ENCODE results near the gene POLE.
A peak's percentile ranks its signal among the peaks of the same experiment; 100 is the strongest.

The POLE gene

GRCh38 chr12:132675757-132676432, 11.2 kb downstream of the POLE start:
- DNase-seq (ENCODE audit: low spot score) = no peak
- Mint-ChIP-seq H3K27ac (no peak overlapping the region), H3K27me3 (ENCODE audit: low read depth) (no peaks in the 10 kb centered on the region), H3K4me1 (ENCODE audit: low read depth) (peaks cover 8% of the 10 kb centered on the region), H3K9me3 (no peaks in the 10 kb centered on the region), H3K36me3 (ENCODE audit: low read depth) (peaks cover 62% of the 10 kb centered on the region), H3K4me3 (no peak overlapping the region)

- Mint-ChIP-seq H3K27ac (no peak overlapping the region), H3K4me1 (ENCODE audit: low read depth) (peaks cover 4% of the 10 kb centered on the region), H3K4me3 (no peak overlapping the region), H3K9me3 (no peaks in the 10 kb centered on the region), H3K27me3 (ENCODE audit: low read depth) (no peaks in the 10 kb centered on the region), H3K36me3 (ENCODE audit: low read depth) (peaks cover 62% of the 10 kb centered on the region)
- no peak for DNase-seq (ENCODE audit: low spot score)
Observed at GRCh38 chr12:132674561-132674960, 12.6 kb downstream of the POLE start.

GRCh38 chr12:132673288-132674179, 13.6 kb downstream of the POLE start:
- H3K4me3 Mint-ChIP-seq = no peak overlapping the region
- DNase-seq (ENCODE audit: low spot score) = no peak
- no peaks in the 10 kb centered on the region for H3K27me3 Mint-ChIP-seq (ENCODE audit: low read depth)
- no peak overlapping the region for H3K27ac Mint-ChIP-seq
- H3K9me3 Mint-ChIP-seq = no peaks in the 10 kb centered on the region
- peaks cover 4% of the 10 kb centered on the region for H3K4me1 Mint-ChIP-seq (ENCODE audit: low read depth)
- peaks cover 65% of the 10 kb centered on the region for H3K36me3 Mint-ChIP-seq (ENCODE audit: low read depth)

- H3K4me1 Mint-ChIP-seq (ENCODE audit: low read depth) = peaks cover 4% of the 10 kb centered on the region
- H3K27ac Mint-ChIP-seq = no peak overlapping the region
- H3K4me3 Mint-ChIP-seq = no peak overlapping the region
- H3K9me3 Mint-ChIP-seq = no peaks in the 10 kb centered on the region
- H3K27me3 Mint-ChIP-seq (ENCODE audit: low read depth) = no peaks in the 10 kb centered on the region
- H3K36me3 Mint-ChIP-seq (ENCODE audit: low read depth) = peaks cover 63% of the 10 kb centered on the region
- no peak for DNase-seq (ENCODE audit: low spot score)
Observed at GRCh38 chr12:132672678-132673077, 14.5 kb downstream of the POLE start.

GRCh38 chr12:132672116-132672515, 15.0 kb downstream of the POLE start:
- no peaks in the 10 kb centered on the region for H3K9me3 Mint-ChIP-seq
- no peak overlapping the region for H3K4me3 Mint-ChIP-seq
- H3K27ac Mint-ChIP-seq = peak overlapping the region; percentile 73
- H3K36me3 Mint-ChIP-seq (ENCODE audit: low read depth) = peaks cover 62% of the 10 kb centered on the region
- no peaks in the 10 kb centered on the region for H3K27me3 Mint-ChIP-seq (ENCODE audit: low read depth)
- peaks cover 4% of the 10 kb centered on the region for H3K4me1 Mint-ChIP-seq (ENCODE audit: low read depth)
- no peak for DNase-seq (ENCODE audit: low spot score)

GRCh38 chr12:132669166-132669879, 17.8 kb downstream of the POLE start:
- H3K36me3 Mint-ChIP-seq (ENCODE audit: low read depth) = peaks cover 61% of the 10 kb centered on the region
- no peak for DNase-seq (ENCODE audit: low spot score)
- no peak overlapping the region for H3K27ac Mint-ChIP-seq
- no peak overlapping the region for H3K4me3 Mint-ChIP-seq
- H3K4me1 Mint-ChIP-seq (ENCODE audit: low read depth) = peaks cover 4% of the 10 kb centered on the region
- no peaks in the 10 kb centered on the region for H3K9me3 Mint-ChIP-seq
- H3K27me3 Mint-ChIP-seq (ENCODE audit: low read depth) = no peaks in the 10 kb centered on the region

- peaks cover 57% of the 10 kb centered on the region for H3K36me3 Mint-ChIP-seq (ENCODE audit: low read depth)
- no peak overlapping the region for H3K4me3 Mint-ChIP-seq
- peaks cover 4% of the 10 kb centered on the region for H3K4me1 Mint-ChIP-seq (ENCODE audit: low read depth)
- no peak overlapping the region for H3K27ac Mint-ChIP-seq
- H3K9me3 Mint-ChIP-seq = no peaks in the 10 kb centered on the region
- H3K27me3 Mint-ChIP-seq (ENCODE audit: low read depth) = no peaks in the 10 kb centered on the region
- DNase-seq (ENCODE audit: low spot score) = no peak
Observed at GRCh38 chr12:132668191-132669088, 18.7 kb downstream of the POLE start.

- no peak for DNase-seq (ENCODE audit: low spot score)
- Mint-ChIP-seq H3K27me3 (ENCODE audit: low read depth) (no peaks in the 10 kb centered on the region), H3K4me3 (no peak overlapping the region), H3K4me1 (ENCODE audit: low read depth) (peaks cover 11% of the 10 kb centered on the region), H3K27ac (no peak overlapping the region), H3K9me3 (no peaks in the 10 kb centered on the region), H3K36me3 (ENCODE audit: low read depth) (peaks cover 66% of the 10 kb centered on the region)
Observed at GRCh38 chr12:132665794-132666193, 21.3 kb downstream of the POLE start.

GRCh38 chr12:132665149-132665491, 22.0 kb downstream of the POLE start:
- H3K4me1 Mint-ChIP-seq (ENCODE audit: low read depth) = peaks cover 12% of the 10 kb centered on the region
- no peak for DNase-seq (ENCODE audit: low spot score)
- no peak overlapping the region for H3K4me3 Mint-ChIP-seq
- peaks cover 70% of the 10 kb centered on the region for H3K36me3 Mint-ChIP-seq (ENCODE audit: low read depth)
- no peaks in the 10 kb centered on the region for H3K9me3 Mint-ChIP-seq
- no peaks in the 10 kb centered on the region for H3K27me3 Mint-ChIP-seq (ENCODE audit: low read depth)
- peak overlapping the region; percentile 11 for H3K27ac Mint-ChIP-seq

GRCh38 chr12:132664206-132665148, 22.7 kb downstream of the POLE start:
- Mint-ChIP-seq H3K27ac (peak overlapping the region; percentile 35), H3K27me3 (ENCODE audit: low read depth) (no peaks in the 10 kb centered on the region), H3K9me3 (no peaks in the 10 kb centered on the region)

GRCh38 chr12:132662901-132663755, 24.0 kb downstream of the POLE start:
- Mint-ChIP-seq H3K4me1 (ENCODE audit: low read depth) (peaks cover 12% of the 10 kb centered on the region), H3K4me3 (peak overlapping the region; percentile 46), H3K9me3 (no peaks in the 10 kb centered on the region), H3K27ac (peak overlapping the region; percentile 43), H3K36me3 (ENCODE audit: low read depth) (peaks cover 67% of the 10 kb centered on the region), H3K27me3 (ENCODE audit: low read depth) (no peaks in the 10 kb centered on the region)
- DNase-seq (ENCODE audit: low spot score) = no peak

More at GRCh38 chr12:132664206-132665148, 22.7 kb downstream of the POLE start:
- no peak for DNase-seq (ENCODE audit: low spot score)
- H3K4me1 Mint-ChIP-seq (ENCODE audit: low read depth) = peaks cover 12% of the 10 kb centered on the region
- H3K36me3 Mint-ChIP-seq (ENCODE audit: low read depth) = peaks cover 69% of the 10 kb centered on the region
- no peak overlapping the region for H3K4me3 Mint-ChIP-seq

GRCh38 chr12:132661972-132662371, 25.2 kb downstream of the POLE start:
- no peak overlapping the region for H3K27ac Mint-ChIP-seq
- no peak overlapping the region for H3K4me3 Mint-ChIP-seq
- DNase-seq (ENCODE audit: low spot score) = no peak
- peaks cover 72% of the 10 kb centered on the region for H3K36me3 Mint-ChIP-seq (ENCODE audit: low read depth)
- H3K9me3 Mint-ChIP-seq = no peaks in the 10 kb centered on the region
- no peaks in the 10 kb centered on the region for H3K27me3 Mint-ChIP-seq (ENCODE audit: low read depth)
- peaks cover 12% of the 10 kb centered on the region for H3K4me1 Mint-ChIP-seq (ENCODE audit: low read depth)

Measured in T-helper 2 cell treated with Interferon-gamma antibody and Interleukin-4, amounts not matched to agents 5 μg/mL and 100 μg/mL, for 36 hours (primary cell).